T-helper 2 cell treated with Interferon-gamma antibody and Interleukin-4, amounts not matched to agents 5 μg/mL and 100 μg/mL, for 36 hours (primary cell): Measurements from ENCODE around the gene TNKS2.
"Not testable (repeated sequence)": the region's sequence is repeated elsewhere in the genome, so short reads cannot be mapped to it uniquely, and the experiment has no call there.

ENCODE experiments used
- DNase-seq: peaks from one replicate; pipeline ENCODE4 v3.0.0; 2021; ENCODE audit warnings: low spot score
- H3K27ac Mint-ChIP-seq: one replicate; pipeline ENCODE4 v1.8.0; 2021; ENCODE audit warnings: mild to moderate bottlenecking, mixed read lengths
- H3K27me3 Mint-ChIP-seq: one replicate; pipeline ENCODE4 v1.8.0; 2021; ENCODE audit warnings: low read depth, mixed read lengths
- H3K36me3 Mint-ChIP-seq: one replicate; pipeline ENCODE4 v1.8.0; 2021; ENCODE audit warnings: low read depth, mixed read lengths
- H3K4me1 Mint-ChIP-seq: one replicate; pipeline ENCODE4 v1.8.0; 2021; ENCODE audit warnings: low read depth, mixed read lengths
- H3K4me3 Mint-ChIP-seq: one replicate; pipeline ENCODE4 v1.8.0; 2022; ENCODE audit warnings: mild to moderate bottlenecking, moderate library complexity, mixed read lengths
- H3K9me3 Mint-ChIP-seq: one replicate; pipeline ENCODE4 v1.8.0; 2021; ENCODE audit warnings: mixed read lengths

The TNKS2 gene

GRCh38 chr10:91893051-91893450 lies 94.8 kb downstream of the TNKS2 start:
- no peaks in the 10 kb centered on the region for H3K9me3 Mint-ChIP-seq
- no peaks in the 10 kb centered on the region for H3K36me3 Mint-ChIP-seq
- peaks cover 4% of the 10 kb centered on the region for H3K27me3 Mint-ChIP-seq
- no peak overlapping the region for H3K27ac Mint-ChIP-seq
- no peak for DNase-seq
- no peak overlapping the region for H3K4me3 Mint-ChIP-seq
- peaks cover under 1% of the 10 kb centered on the region for H3K4me1 Mint-ChIP-seq

GRCh38 chr10:91894261-91894685 lies 96.0 kb downstream of the TNKS2 start:
- H3K9me3 Mint-ChIP-seq, H3K4me3 Mint-ChIP-seq, H3K27ac Mint-ChIP-seq: not testable (repeated sequence)

GRCh38 chr10:91896212-91896756 lies 98.1 kb downstream of the TNKS2 start:
- DNase-seq: no peak
- H3K36me3 Mint-ChIP-seq: no peaks in the 10 kb centered on the region
- no peak overlapping the region for H3K4me3 Mint-ChIP-seq
- H3K27ac Mint-ChIP-seq: no peak overlapping the region
- no peaks in the 10 kb centered on the region for H3K4me1 Mint-ChIP-seq
- H3K9me3 Mint-ChIP-seq: peaks cover 5% of the 10 kb centered on the region
- no peaks in the 10 kb centered on the region for H3K27me3 Mint-ChIP-seq

More at GRCh38 chr10:91894261-91894685, 96.0 kb downstream of the TNKS2 start:
- H3K4me1 Mint-ChIP-seq, DNase-seq, H3K36me3 Mint-ChIP-seq, H3K27me3 Mint-ChIP-seq: not testable (repeated sequence)

- no peaks in the 10 kb centered on the region for H3K27me3 Mint-ChIP-seq
- peaks cover 11% of the 10 kb centered on the region for H3K4me1 Mint-ChIP-seq
- no peak overlapping the region for H3K4me3 Mint-ChIP-seq
- no peak overlapping the region for H3K27ac Mint-ChIP-seq
- H3K36me3 Mint-ChIP-seq: no peaks in the 10 kb centered on the region
- H3K9me3 Mint-ChIP-seq: peaks cover 15% of the 10 kb centered on the region
- DNase-seq: no peak
Measured at GRCh38 chr10:91897421-91897820, 99.2 kb downstream of the TNKS2 start.

- Mint-ChIP-seq H3K4me3 (no peak overlapping the region), H3K9me3 (peaks cover 15% of the 10 kb centered on the region), H3K27ac (peak overlapping the region; percentile 87), H3K36me3 (peaks cover 3% of the 10 kb centered on the region), H3K4me1 (peaks cover 19% of the 10 kb centered on the region), H3K27me3 (no peaks in the 10 kb centered on the region)
- DNase-seq: peak; percentile 72
Measured at GRCh38 chr10:91901784-91902677, 103.8 kb downstream of the TNKS2 start.

GRCh38 chr10:91907033-91907594 lies 108.9 kb downstream of the TNKS2 start:
- Mint-ChIP-seq H3K27me3 (peaks cover 3% of the 10 kb centered on the region), H3K36me3 (peaks cover 3% of the 10 kb centered on the region), H3K27ac (no peak overlapping the region), H3K4me1 (peaks cover 27% of the 10 kb centered on the region), H3K9me3 (peaks cover 3% of the 10 kb centered on the region), H3K4me3 (peak overlapping the region; percentile 89)
- DNase-seq: no peak

- Mint-ChIP-seq H3K27ac (peak overlapping the region; percentile 87), H3K27me3 (peaks cover 5% of the 10 kb centered on the region), H3K36me3 (peaks cover 3% of the 10 kb centered on the region), H3K9me3 (no peaks in the 10 kb centered on the region), H3K4me1 (peaks cover 19% of the 10 kb centered on the region), H3K4me3 (peak overlapping the region; percentile 89)
- DNase-seq: no peak
Measured at GRCh38 chr10:91907914-91908336, 109.7 kb downstream of the TNKS2 start.

- H3K27me3 Mint-ChIP-seq: peaks cover 9% of the 10 kb centered on the region
- H3K36me3 Mint-ChIP-seq: peaks cover 3% of the 10 kb centered on the region
- peaks cover 21% of the 10 kb centered on the region for H3K4me1 Mint-ChIP-seq
- DNase-seq: peak; percentile 73
- peak overlapping the region; percentile 87 for H3K27ac Mint-ChIP-seq
- peak overlapping the region; percentile 89 for H3K4me3 Mint-ChIP-seq
- H3K9me3 Mint-ChIP-seq: no peaks in the 10 kb centered on the region
Measured at GRCh38 chr10:91908337-91909116, 110.3 kb downstream of the TNKS2 start.

GRCh38 chr10:91909117-91909677 lies 111.0 kb downstream of the TNKS2 start, which contains the start of gene FGFBP3:
FGFBP3 (minus strand) TSS chr10:91909486; CDS start chr10:91908969, 517 bp downstream.
- peaks cover 21% of the 10 kb centered on the region for H3K4me1 Mint-ChIP-seq
- H3K9me3 Mint-ChIP-seq: no peaks in the 10 kb centered on the region
- peaks cover 13% of the 10 kb centered on the region for H3K27me3 Mint-ChIP-seq
- H3K4me3 Mint-ChIP-seq: peak within 1 kb of the TSS; percentile 82
- DNase-seq: peak; percentile 20
- peak within 1 kb of the TSS; percentile 78 for H3K27ac Mint-ChIP-seq
- H3K36me3 Mint-ChIP-seq: peaks cover 3% of the 10 kb centered on the region

- H3K27me3 Mint-ChIP-seq: peaks cover 22% of the 10 kb centered on the region
- H3K4me3 Mint-ChIP-seq: no peak overlapping the region
- H3K9me3 Mint-ChIP-seq: no peaks in the 10 kb centered on the region
- no peaks in the 10 kb centered on the region for H3K36me3 Mint-ChIP-seq
- no peak for DNase-seq
- peaks cover 21% of the 10 kb centered on the region for H3K4me1 Mint-ChIP-seq
- H3K27ac Mint-ChIP-seq: no peak overlapping the region
Measured at GRCh38 chr10:91910467-91910866, 112.2 kb downstream of the TNKS2 start.
